Measurements from ENCODE around the gene PIMREG. TPM values are rescaled to one million over a fixed set of nuclear protein-coding genes. Genes with fewer than 3 reads are reported as not detected.

Gene PIMREG
- total RNA-seq, 1 experiment from 2014 or later: 41.2 TPM

DNA sequence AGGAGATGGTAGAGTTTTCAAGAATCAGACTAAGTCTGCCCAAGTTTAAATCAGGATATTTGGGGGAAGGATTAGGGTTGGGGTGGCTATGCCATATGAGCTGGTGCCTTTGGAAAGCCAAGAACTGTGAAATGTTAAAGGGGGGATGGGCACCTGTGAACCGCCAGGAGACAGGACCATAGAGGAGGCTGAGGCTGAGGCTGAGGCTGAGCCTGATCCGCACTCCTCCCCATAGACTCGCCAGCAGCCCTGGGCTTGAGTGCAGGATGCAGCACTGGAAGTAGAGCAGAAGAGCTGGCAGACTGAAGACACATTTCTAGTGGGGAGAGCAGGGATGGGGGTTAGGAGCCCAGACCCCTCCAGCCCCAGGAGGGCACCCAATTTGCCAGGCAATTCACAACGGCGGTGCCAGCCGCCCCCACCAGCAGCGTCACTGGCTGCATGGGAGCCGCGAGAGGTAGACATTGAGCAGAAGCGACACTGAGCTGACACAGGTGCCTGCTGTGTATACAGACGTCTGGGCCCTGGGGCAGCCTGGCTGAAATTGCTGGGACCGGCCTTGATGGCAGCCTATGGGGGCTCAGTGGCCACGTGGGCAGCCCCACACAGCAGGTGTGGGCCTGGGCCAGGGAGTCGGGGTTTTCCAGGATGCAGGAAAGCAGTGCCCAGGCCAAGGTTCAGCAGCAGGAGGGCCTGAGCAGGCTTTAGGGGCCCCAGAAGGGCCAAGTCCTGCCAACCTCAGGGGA, 9.2 kb downstream of the PIMREG start:
- ATAC-seq: 0 out of 2 replicates have a peak, but pooled peaks have one; percentile 24
- POLR2A ChIA-PET: no interaction called here

GRCh38 chr17:6454495-6455320, 10.5 kb downstream of the PIMREG start:
- TF ChIP-seq, protein P1, sequence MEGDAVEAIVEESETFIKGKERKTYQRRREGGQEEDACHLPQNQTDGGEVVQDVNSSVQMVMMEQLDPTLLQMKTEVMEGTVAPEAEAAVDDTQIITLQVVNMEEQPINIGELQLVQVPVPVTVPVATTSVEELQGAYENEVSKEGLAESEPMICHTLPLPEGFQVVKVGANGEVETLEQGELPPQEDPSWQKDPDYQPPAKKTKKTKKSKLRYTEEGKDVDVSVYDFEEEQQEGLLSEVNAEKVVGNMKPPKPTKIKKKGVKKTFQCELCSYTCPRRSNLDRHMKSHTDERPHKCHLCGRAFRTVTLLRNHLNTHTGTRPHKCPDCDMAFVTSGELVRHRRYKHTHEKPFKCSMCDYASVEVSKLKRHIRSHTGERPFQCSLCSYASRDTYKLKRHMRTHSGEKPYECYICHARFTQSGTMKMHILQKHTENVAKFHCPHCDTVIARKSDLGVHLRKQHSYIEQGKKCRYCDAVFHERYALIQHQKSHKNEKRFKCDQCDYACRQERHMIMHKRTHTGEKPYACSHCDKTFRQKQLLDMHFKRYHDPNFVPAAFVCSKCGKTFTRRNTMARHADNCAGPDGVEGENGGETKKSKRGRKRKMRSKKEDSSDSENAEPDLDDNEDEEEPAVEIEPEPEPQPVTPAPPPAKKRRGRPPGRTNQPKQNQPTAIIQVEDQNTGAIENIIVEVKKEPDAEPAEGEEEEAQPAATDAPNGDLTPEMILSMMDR (IDR thresholded peaks at IDR 0.05): no peak
- TF ChIP-seq REST (IDR thresholded peaks at IDR 0.05; ENCODE audit: insufficient read depth in 1 of 2, low read depth in 2 of 2, low read length in 1 of 2): no peak
- no peak for TF ChIP-seq POLR2AphosphoS5 (IDR thresholded peaks at IDR 0.05; ENCODE audit: low read depth, low read length)
- TF ChIP-seq SIN3A (IDR thresholded peaks at IDR 0.05; ENCODE audit: borderline replicate concordance, insufficient read depth, low read depth, low read length): no peak
- no peak for TF ChIP-seq TCF7L2 (IDR thresholded peaks at IDR 0.05; ENCODE audit: low read depth, low read length)
- POLR2A ChIA-PET: interaction anchor here (0.7 kb wide), 1 partner anchor 377 kb away, joined by 4 read pairs; no protein-coding TSS in a partner anchor
- ATAC-seq: no peak
- in situ Hi-C loops (cut with HindIII; ENCODE audit: low pct_unique_long_range_greater_than_20kb, low sequenced_read_pairs): no loop called here
- no peak overlapping the region for H3K4me3 ChIP-seq (ENCODE audit: low read depth in 2 of 2, low read length in 2 of 2)
- intact Hi-C loops (cut with micrococcal nuclease; ENCODE audit: unreplicated experiment): no loop called here
- H3K27me3 ChIP-seq (ENCODE audit: control insufficient read depth, insufficient read depth, low read length): no peaks in the 10 kb centered on the region
- no peak for DNase-seq (ENCODE audit: low read depth, low spot score)
- CTCF ChIA-PET: no interaction called here
- no peaks in the 10 kb centered on the region for H3K36me3 ChIP-seq (ENCODE audit: control insufficient read depth, insufficient read depth, low read length)
- no TSS peak for BruUV-seq (replicated peaks)
- no peak overlapping the region for H3K27ac ChIP-seq (ENCODE audit: low read length)
- no peaks in the 10 kb centered on the region for H3K9me3 ChIP-seq (ENCODE audit: control insufficient read depth, insufficient read depth, low read depth, low read length)
- no peaks in the 10 kb centered on the region; the same call in 1 of the 2 replicates for H3K4me1 ChIP-seq (ENCODE audit: control insufficient read depth, insufficient read depth, low read length)

More for the DNA sequence above, 9.2 kb downstream of the PIMREG start:
- no peaks in the 10 kb centered on the region for H3K36me3 ChIP-seq (ENCODE audit: control insufficient read depth, insufficient read depth, low read length)
- no peak overlapping the region for H3K4me3 ChIP-seq (ENCODE audit: low read depth in 2 of 2, low read length in 2 of 2)
- intact Hi-C loops (cut with micrococcal nuclease; ENCODE audit: unreplicated experiment) (no loop called here), in situ Hi-C loops (cut with HindIII; ENCODE audit: low pct_unique_long_range_greater_than_20kb, low sequenced_read_pairs) (no loop called here)
- TF ChIP-seq POLR2AphosphoS5 (IDR thresholded peaks at IDR 0.05; ENCODE audit: low read depth, low read length) (no peak), REST (IDR thresholded peaks at IDR 0.05; ENCODE audit: insufficient read depth in 1 of 2, low read depth in 2 of 2, low read length in 1 of 2) (no peak), SIN3A (IDR thresholded peaks at IDR 0.05; ENCODE audit: borderline replicate concordance, insufficient read depth, low read depth, low read length) (no peak), TCF7L2 (IDR thresholded peaks at IDR 0.05; ENCODE audit: low read depth, low read length) (no peak)
- TF ChIP-seq, protein P1 (IDR thresholded peaks at IDR 0.05): no peak
- no peaks in the 10 kb centered on the region for H3K27me3 ChIP-seq (ENCODE audit: control insufficient read depth, insufficient read depth, low read length)
- BruUV-seq (replicated peaks): no TSS peak
- H3K27ac ChIP-seq (ENCODE audit: low read length): no peak overlapping the region
- no peak for DNase-seq (ENCODE audit: low read depth, low spot score)
- H3K4me1 ChIP-seq (ENCODE audit: control insufficient read depth, insufficient read depth, low read length): no peaks in the 10 kb centered on the region; the same call in 1 of the 2 replicates
- CTCF ChIA-PET: no interaction called here
- no peaks in the 10 kb centered on the region for H3K9me3 ChIP-seq (ENCODE audit: control insufficient read depth, insufficient read depth, low read depth, low read length)
